Vagina (tissue), 2 donors: ENCODE data around the gene MYO9A. TPM values are rescaled to one million over a fixed set of nuclear protein-coding genes. Genes with fewer than 3 reads are reported as not detected.

Experiments
- DNase-seq, 2 donors: peaks; one replicate each; pipeline ENCODE4 v3.0.0-alpha.2; 2017; ENCODE audit errors: extremely low spot score in 2 of 2
- H3K27ac ChIP-seq: fragments of 200-600 bp; sonication (generic); one replicate; pipeline ENCODE4 v1.5.1; 2019
- H3K27me3 ChIP-seq: fragments of 200-600 bp; sonication (generic); one replicate; pipeline ENCODE4 v1.5.1; 2019
- H3K36me3 ChIP-seq, 2 donors: fragments of 200-600 bp; sonication (generic); one replicate each; pipeline ENCODE4 v1.5.1; 2017 to 2019
- H3K4me1 ChIP-seq: fragments of 200-600 bp; sonication (generic); one replicate; pipeline ENCODE4 v1.5.1; 2019
- H3K4me3 ChIP-seq, 2 donors: fragments of 200-600 bp; sonication (generic); 1 replicate in 1 of 2; 2 replicates in 1 of 2; pipeline ENCODE4 v1.5.1; 2016 to 2019
- H3K9me3 ChIP-seq: fragments of 200-600 bp; sonication (generic); one replicate; pipeline ENCODE4 v1.5.1; 2019
- CTCF ChIP-seq, 3 experiments: fragments of 450-650 bp in 2 of 3; fragments of 200-600 bp in 1 of 3; sonication (generic) in 1 of 3; IDR thresholded peaks; one replicate each; pipeline ENCODE4 v1.5.1; 2017 to 2019; ENCODE audit warnings: antibody characterized with exemption in 3 of 3, mild to moderate bottlenecking in 2 of 3, moderate library complexity in 2 of 3
- POLR2A ChIP-seq, 2 donors: fragments of 450-650 bp; IDR thresholded peaks; one replicate each; pipeline ENCODE4 v1.6.1; 2017; ENCODE audit warnings: antibody characterized with exemption in 2 of 2, mild to moderate bottlenecking in 2 of 2, moderate library complexity in 2 of 2
- POLR2AphosphoS5 ChIP-seq, 2 donors: sonication (generic); formaldehyde crosslinking; IDR thresholded peaks; one replicate each; pipeline ENCODE4 v1.9.0; 2017; ENCODE audit warnings: antibody characterized with exemption in 2 of 2, mild to moderate bottlenecking in 2 of 2, low read depth in 1 of 2; ENCODE audit not compliant: insufficient read depth in 1 of 2
- intact Hi-C: fragments of 100-400 bp; cut with DNase I; formaldehyde crosslinking; loops from one replicate; pipeline ENCODE4 v1.15.1; 2023
- total RNA-seq: library from RNA; depleted of rRNA; stranded (reverse); fragments of >200 nt; gene quantifications from one replicate; pipeline ENCODE4 v1.2.3, GENCODE V29; 2016

Gene MYO9A
- total RNA-seq, 1 donor from 2014 or later: 50.3 TPM

GRCh38 chr15:72146221-72146620 lies 28.3 kb upstream of the MYO9A start:
- TF ChIP-seq POLR2A (IDR thresholded peaks at IDR 0.05) (no peak), POLR2AphosphoS5 (IDR thresholded peaks at IDR 0.05; ENCODE audit: insufficient read depth in 1 of 2, low read depth in 1 of 2) (no peak), CTCF (IDR thresholded peaks at IDR 0.05) (no peak)
- intact Hi-C loops: no loop called here
- no peak overlapping the region for H3K4me3 ChIP-seq

GRCh38 chr15:72141171-72142084 lies 23.5 kb upstream of the MYO9A start:
- H3K36me3 ChIP-seq: peaks cover 0 to 4% of the 10 kb centered on the region in 2 donors
- no peak overlapping the region for H3K4me3 ChIP-seq
- intact Hi-C loops: no loop called here
- H3K4me1 ChIP-seq: peaks cover 2% of the 10 kb centered on the region
- no peak for TF ChIP-seq CTCF (IDR thresholded peaks at IDR 0.05)
- TF ChIP-seq POLR2A (IDR thresholded peaks at IDR 0.05): no peak
- TF ChIP-seq POLR2AphosphoS5 (IDR thresholded peaks at IDR 0.05; ENCODE audit: insufficient read depth in 1 of 2, low read depth in 1 of 2): no peak
- H3K27me3 ChIP-seq: no peaks in the 10 kb centered on the region
- no peak overlapping the region for H3K27ac ChIP-seq
- no peaks in the 10 kb centered on the region for H3K9me3 ChIP-seq
- DNase-seq: no peak

More at GRCh38 chr15:72146221-72146620, 28.3 kb upstream of the MYO9A start:
- Histone ChIP-seq H3K27ac (no peak overlapping the region), H3K36me3 (no peaks in the 10 kb centered on the region), H3K9me3 (no peaks in the 10 kb centered on the region), H3K4me1 (no peaks in the 10 kb centered on the region), H3K27me3 (no peaks in the 10 kb centered on the region)
- DNase-seq: no peak

GRCh38 chr15:72140088-72140487 lies 22.1 kb upstream of the MYO9A start:
- Histone ChIP-seq H3K9me3 (no peaks in the 10 kb centered on the region), H3K36me3 (peaks cover 0 to 4% of the 10 kb centered on the region in 2 donors), H3K4me3 (no peak overlapping the region), H3K27me3 (no peaks in the 10 kb centered on the region), H3K4me1 (peaks cover 5% of the 10 kb centered on the region), H3K27ac (no peak overlapping the region)
- intact Hi-C loops: no loop called here
- TF ChIP-seq POLR2A (IDR thresholded peaks at IDR 0.05): no peak
- no peak for TF ChIP-seq POLR2AphosphoS5 (IDR thresholded peaks at IDR 0.05; ENCODE audit: insufficient read depth in 1 of 2, low read depth in 1 of 2)
- TF ChIP-seq CTCF (IDR thresholded peaks at IDR 0.05): no peak
- DNase-seq: no peak

GRCh38 chr15:72139667-72140066 lies 21.7 kb upstream of the MYO9A start:
- no peak for DNase-seq
- H3K27me3 ChIP-seq: no peaks in the 10 kb centered on the region
- no peak overlapping the region for H3K27ac ChIP-seq
- TF ChIP-seq POLR2AphosphoS5 (IDR thresholded peaks at IDR 0.05; ENCODE audit: insufficient read depth in 1 of 2, low read depth in 1 of 2) (no peak), CTCF (IDR thresholded peaks at IDR 0.05) (no peak), POLR2A (IDR thresholded peaks at IDR 0.05) (no peak)
- H3K4me1 ChIP-seq: peaks cover 5% of the 10 kb centered on the region
- intact Hi-C loops: no loop called here
- H3K4me3 ChIP-seq: no peak overlapping the region
- H3K36me3 ChIP-seq: peaks cover 0 to 4% of the 10 kb centered on the region in 2 donors
- no peaks in the 10 kb centered on the region for H3K9me3 ChIP-seq
